Vagina (tissue), 2 donors: Measurements from ENCODE around the gene SLC22A23. TPM values are rescaled to one million over a fixed set of nuclear protein-coding genes. Genes with fewer than 3 reads are reported as not detected.

Experiments used
- DNase-seq, 2 donors: peaks; one replicate each; pipeline ENCODE4 v3.0.0-alpha.2; 2017; ENCODE audit errors: extremely low spot score in 2 of 2
- H3K27ac ChIP-seq: fragments of 200-600 bp; sonication (generic); one replicate; pipeline ENCODE4 v1.5.1; 2019
- H3K27me3 ChIP-seq: fragments of 200-600 bp; sonication (generic); one replicate; pipeline ENCODE4 v1.5.1; 2019
- H3K36me3 ChIP-seq, 2 donors: fragments of 200-600 bp; sonication (generic); one replicate each; pipeline ENCODE4 v1.5.1; 2017 to 2019
- H3K4me1 ChIP-seq: fragments of 200-600 bp; sonication (generic); one replicate; pipeline ENCODE4 v1.5.1; 2019
- H3K4me3 ChIP-seq, 2 donors: fragments of 200-600 bp; sonication (generic); 1 replicate in 1 of 2; 2 replicates in 1 of 2; pipeline ENCODE4 v1.5.1; 2016 to 2019
- H3K9me3 ChIP-seq: fragments of 200-600 bp; sonication (generic); one replicate; pipeline ENCODE4 v1.5.1; 2019
- POLR2A ChIP-seq, 2 donors: fragments of 450-650 bp; IDR thresholded peaks; one replicate each; pipeline ENCODE4 v1.6.1; 2017; ENCODE audit warnings: antibody characterized with exemption in 2 of 2, mild to moderate bottlenecking in 2 of 2, moderate library complexity in 2 of 2
- POLR2AphosphoS5 ChIP-seq, 2 donors: sonication (generic); formaldehyde crosslinking; IDR thresholded peaks; one replicate each; pipeline ENCODE4 v1.9.0; 2017; ENCODE audit warnings: antibody characterized with exemption in 2 of 2, mild to moderate bottlenecking in 2 of 2, low read depth in 1 of 2; ENCODE audit not compliant: insufficient read depth in 1 of 2
- intact Hi-C: fragments of 100-400 bp; cut with DNase I; formaldehyde crosslinking; loops from one replicate; pipeline ENCODE4 v1.15.1; 2023
- total RNA-seq: library from RNA; depleted of rRNA; stranded (reverse); fragments of >200 nt; gene quantifications from one replicate; pipeline ENCODE4 v1.2.3, GENCODE V29; 2016
- TF ChIP-seq, protein P1 (sequence below), 3 experiments: fragments of 450-650 bp in 2 of 3; fragments of 200-600 bp in 1 of 3; sonication (generic) in 1 of 3; IDR thresholded peaks; one replicate each; pipeline ENCODE4 v1.5.1; 2017 to 2019; ENCODE audit warnings: antibody characterized with exemption in 3 of 3, mild to moderate bottlenecking in 2 of 3, moderate library complexity in 2 of 3

Gene SLC22A23
- total RNA-seq, 1 donor from 2014 or later: 40.5 TPM

DNA sequence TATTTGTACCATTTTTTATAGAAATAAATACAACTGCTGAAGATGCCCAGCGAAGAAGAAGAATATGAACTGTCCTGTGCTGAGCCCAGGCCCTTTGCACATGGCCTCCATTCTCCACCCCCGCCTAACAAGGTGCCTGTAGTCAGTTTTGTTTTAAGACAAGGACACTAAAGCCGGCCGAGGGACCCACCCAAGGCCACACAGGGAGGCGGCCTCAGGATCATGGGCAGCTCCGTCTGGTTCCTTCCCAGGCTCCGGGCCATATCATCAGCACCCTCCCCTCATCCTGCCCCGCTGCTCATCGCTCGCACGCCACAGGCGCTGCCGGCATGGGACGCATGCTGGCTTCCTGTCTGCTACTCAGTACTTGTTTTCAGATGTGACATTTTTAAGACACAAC is 176.8 kb downstream of the SLC22A23 start:
- Histone ChIP-seq H3K27ac (no peak overlapping the region), H3K9me3 (no peaks in the 10 kb centered on the region), H3K4me3 (no peak overlapping the region), H3K4me1 (peaks cover 30% of the 10 kb centered on the region), H3K36me3 (peaks cover 0 to 7% of the 10 kb centered on the region in 2 donors), H3K27me3 (no peaks in the 10 kb centered on the region)
- no peak for DNase-seq
- intact Hi-C loops: loop anchor here (5.0 kb wide), 1 partner anchor 452 kb away; no protein-coding TSS in a partner anchor
- TF ChIP-seq, protein P1, sequence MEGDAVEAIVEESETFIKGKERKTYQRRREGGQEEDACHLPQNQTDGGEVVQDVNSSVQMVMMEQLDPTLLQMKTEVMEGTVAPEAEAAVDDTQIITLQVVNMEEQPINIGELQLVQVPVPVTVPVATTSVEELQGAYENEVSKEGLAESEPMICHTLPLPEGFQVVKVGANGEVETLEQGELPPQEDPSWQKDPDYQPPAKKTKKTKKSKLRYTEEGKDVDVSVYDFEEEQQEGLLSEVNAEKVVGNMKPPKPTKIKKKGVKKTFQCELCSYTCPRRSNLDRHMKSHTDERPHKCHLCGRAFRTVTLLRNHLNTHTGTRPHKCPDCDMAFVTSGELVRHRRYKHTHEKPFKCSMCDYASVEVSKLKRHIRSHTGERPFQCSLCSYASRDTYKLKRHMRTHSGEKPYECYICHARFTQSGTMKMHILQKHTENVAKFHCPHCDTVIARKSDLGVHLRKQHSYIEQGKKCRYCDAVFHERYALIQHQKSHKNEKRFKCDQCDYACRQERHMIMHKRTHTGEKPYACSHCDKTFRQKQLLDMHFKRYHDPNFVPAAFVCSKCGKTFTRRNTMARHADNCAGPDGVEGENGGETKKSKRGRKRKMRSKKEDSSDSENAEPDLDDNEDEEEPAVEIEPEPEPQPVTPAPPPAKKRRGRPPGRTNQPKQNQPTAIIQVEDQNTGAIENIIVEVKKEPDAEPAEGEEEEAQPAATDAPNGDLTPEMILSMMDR (IDR thresholded peaks at IDR 0.05): no peak
- TF ChIP-seq POLR2AphosphoS5 (IDR thresholded peaks at IDR 0.05; ENCODE audit: insufficient read depth in 1 of 2, low read depth in 1 of 2) (no peak), POLR2A (IDR thresholded peaks at IDR 0.05) (no peak)

DNA sequence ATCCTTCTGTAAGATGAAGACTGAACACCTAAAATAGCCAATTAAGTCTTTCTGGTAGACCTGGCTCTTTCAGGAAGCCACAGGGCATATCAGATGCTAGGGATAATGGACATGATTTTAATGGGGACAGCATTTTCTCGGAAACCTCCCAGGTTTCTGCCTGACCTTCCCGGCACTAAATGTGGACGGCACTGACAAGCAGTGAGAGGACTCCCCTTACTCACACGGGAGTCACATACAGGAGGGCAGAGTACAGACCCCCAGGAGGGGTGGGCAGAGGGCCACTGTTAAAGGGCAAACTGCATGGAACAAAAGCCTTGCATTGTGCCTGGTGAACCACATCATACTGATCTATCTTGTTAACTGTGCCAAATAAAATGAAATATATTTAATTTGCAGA is 178.2 kb downstream of the SLC22A23 start:
- DNase-seq: no peak
- intact Hi-C loops: no loop called here
- Histone ChIP-seq H3K27me3 (no peaks in the 10 kb centered on the region), H3K4me3 (no peak overlapping the region), H3K4me1 (peaks cover 25% of the 10 kb centered on the region), H3K27ac (no peak overlapping the region), H3K9me3 (no peaks in the 10 kb centered on the region), H3K36me3 (peaks cover 0 to 5% of the 10 kb centered on the region in 2 donors)
- no peak for TF ChIP-seq POLR2AphosphoS5 (IDR thresholded peaks at IDR 0.05; ENCODE audit: insufficient read depth in 1 of 2, low read depth in 1 of 2)
- no peak for TF ChIP-seq POLR2A (IDR thresholded peaks at IDR 0.05)
- TF ChIP-seq, protein P1 (IDR thresholded peaks at IDR 0.05): no peak

DNA sequence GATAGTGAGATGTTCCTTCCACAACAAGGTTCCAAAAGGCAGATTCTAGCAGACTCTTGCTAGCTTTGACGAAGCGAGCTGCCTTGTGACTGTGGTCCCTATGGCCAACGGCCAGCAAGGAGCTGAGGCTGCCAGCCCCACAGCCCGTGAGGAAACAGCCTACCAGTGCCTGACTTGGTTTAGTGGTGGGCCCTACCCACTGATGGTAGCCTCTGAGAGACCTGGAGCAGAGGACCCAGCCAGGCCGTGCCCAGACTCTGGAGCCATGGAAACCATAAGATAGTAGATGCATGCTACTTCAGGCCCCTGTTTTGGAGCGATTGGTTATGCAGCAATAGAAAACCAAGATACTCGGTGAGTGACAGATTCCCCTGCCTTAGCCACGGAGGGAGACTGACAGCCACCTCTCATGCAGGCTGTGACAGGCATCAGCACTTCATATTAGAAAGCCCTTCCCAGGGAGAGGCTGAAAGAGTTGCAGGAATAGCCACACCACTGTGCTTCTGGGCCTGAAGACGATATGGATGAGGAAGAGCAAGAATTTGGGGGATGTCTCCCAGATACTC is 178.9 kb downstream of the SLC22A23 start:
- no peak overlapping the region for H3K4me3 ChIP-seq
- TF ChIP-seq POLR2A (IDR thresholded peaks at IDR 0.05) (no peak), POLR2AphosphoS5 (IDR thresholded peaks at IDR 0.05; ENCODE audit: insufficient read depth in 1 of 2, low read depth in 1 of 2) (no peak)
- TF ChIP-seq, protein P1 (IDR thresholded peaks at IDR 0.05): no peak
- H3K27ac ChIP-seq: no peak overlapping the region
- H3K9me3 ChIP-seq: no peaks in the 10 kb centered on the region
- no peak for DNase-seq
- H3K36me3 ChIP-seq: peaks cover 0 to 2% of the 10 kb centered on the region in 2 donors
- intact Hi-C loops: no loop called here
- peaks cover 22% of the 10 kb centered on the region for H3K4me1 ChIP-seq
- no peaks in the 10 kb centered on the region for H3K27me3 ChIP-seq

DNA sequence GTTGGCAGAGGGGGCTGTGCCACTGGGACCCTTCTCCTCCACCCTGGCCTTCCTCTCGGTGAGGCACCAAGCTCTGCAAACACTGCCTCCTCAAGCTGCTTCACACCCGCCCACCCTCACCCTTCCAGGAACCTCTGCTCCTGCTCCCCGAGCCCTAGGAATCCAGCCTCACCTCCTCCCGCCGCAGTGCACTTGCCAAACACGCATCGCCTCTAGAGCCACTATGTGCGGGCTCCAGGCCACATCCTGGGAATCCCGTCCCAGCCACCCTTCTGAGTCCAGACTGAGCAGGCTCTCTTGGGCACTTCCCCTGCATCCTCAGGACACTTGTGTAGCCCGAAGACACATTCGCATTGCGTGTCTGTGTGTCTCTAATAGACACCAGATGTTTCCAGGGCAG is 179.6 kb downstream of the SLC22A23 start:
- Histone ChIP-seq H3K9me3 (no peaks in the 10 kb centered on the region), H3K27ac (no peak overlapping the region), H3K36me3 (peaks cover 0 to 9% of the 10 kb centered on the region in 2 donors), H3K4me1 (peaks cover 15% of the 10 kb centered on the region), H3K27me3 (no peaks in the 10 kb centered on the region), H3K4me3 (no peak overlapping the region)
- intact Hi-C loops: no loop called here
- TF ChIP-seq, protein P1 (IDR thresholded peaks at IDR 0.05): no peak
- TF ChIP-seq POLR2A (IDR thresholded peaks at IDR 0.05): no peak
- TF ChIP-seq POLR2AphosphoS5 (IDR thresholded peaks at IDR 0.05; ENCODE audit: insufficient read depth in 1 of 2, low read depth in 1 of 2): no peak
- no peak for DNase-seq
